HG02763 (cell line): ENCODE data around the gene VPS37C.

Experiments used
- ATAC-seq: cut with Tn5 transposase; IDR thresholded peaks from one replicate; pipeline ENCODE4 v1.9.1; 2021; ENCODE audit warnings: mild to moderate bottlenecking, moderate library complexity; ENCODE audit not compliant: unreplicated experiment

VPS37C gene

GRCh38 chr11:61119571-61119970 is 41.7 kb downstream of the VPS37C start:
- no peak for ATAC-seq

- ATAC-seq, result no peak
These were observed 42.2 kb downstream of the VPS37C start for GRCh38 chr11:61119055-61119454.

GRCh38 chr11:61118406-61118805 is 42.8 kb downstream of the VPS37C start:
- ATAC-seq, result no peak

GRCh38 chr11:61118004-61118403 is 43.2 kb downstream of the VPS37C start:
- no peak for ATAC-seq

- no peak for ATAC-seq
These were observed 44.1 kb downstream of the VPS37C start for GRCh38 chr11:61117168-61117520.

GRCh38 chr11:61116426-61117167 is 44.6 kb downstream of the VPS37C start:
- ATAC-seq, result no peak

GRCh38 chr11:61115498-61116224 is 45.6 kb downstream of the VPS37C start:
- ATAC-seq, result no peak

- ATAC-seq, result no peak
These were observed 46.3 kb downstream of the VPS37C start for GRCh38 chr11:61114913-61115312.

- no peak for ATAC-seq
These were observed 48.0 kb downstream of the VPS37C start for GRCh38 chr11:61113201-61113600.

- ATAC-seq, result no peak
These were observed 48.7 kb downstream of the VPS37C start for GRCh38 chr11:61112575-61112974.

GRCh38 chr11:61111786-61112517 is 49.3 kb downstream of the VPS37C start:
- ATAC-seq, result no peak

- no peak for ATAC-seq
These were observed 50.2 kb downstream of the VPS37C start for GRCh38 chr11:61111050-61111435.

GRCh38 chr11:61110255-61111049 is 50.8 kb downstream of the VPS37C start:
- ATAC-seq, result no peak

GRCh38 chr11:61109671-61110070 is 51.6 kb downstream of the VPS37C start:
- no peak for ATAC-seq

- no peak for ATAC-seq
These were observed 52.2 kb downstream of the VPS37C start for GRCh38 chr11:61108847-61109585.

GRCh38 chr11:61107888-61108287 is 53.3 kb downstream of the VPS37C start:
- no peak for ATAC-seq

- ATAC-seq, result no peak
These were observed 54.2 kb downstream of the VPS37C start for GRCh38 chr11:61106894-61107470.

GRCh38 chr11:61106296-61106695 is 54.9 kb downstream of the VPS37C start:
- ATAC-seq, result no peak

GRCh38 chr11:61104963-61105362 is 56.3 kb downstream of the VPS37C start:
- ATAC-seq, result no peak

GRCh38 chr11:61103851-61104423 is 57.3 kb downstream of the VPS37C start:
- ATAC-seq, result no peak
